AG09319 (cell line): ENCODE data around the gene CPNE2.
"Not testable (repeated sequence)": the region's sequence is repeated elsewhere in the genome, so short reads cannot be mapped to it uniquely, and the experiment has no call there.

Source experiments
- DNase-seq: peaks from one replicate; pipeline ENCODE4 v3.0.0-alpha.2; 2010; ENCODE audit warnings: low read depth; ENCODE audit errors: extremely low read depth
- TF ChIP-seq, protein P1 (sequence below): IDR thresholded peaks from 2 replicates; pipeline ENCODE4 v1.5.1; 2011; ENCODE audit warnings: low read depth, mild to moderate bottlenecking, inconsistent platforms, low read length, moderate library complexity

The CPNE2 gene

DNA sequence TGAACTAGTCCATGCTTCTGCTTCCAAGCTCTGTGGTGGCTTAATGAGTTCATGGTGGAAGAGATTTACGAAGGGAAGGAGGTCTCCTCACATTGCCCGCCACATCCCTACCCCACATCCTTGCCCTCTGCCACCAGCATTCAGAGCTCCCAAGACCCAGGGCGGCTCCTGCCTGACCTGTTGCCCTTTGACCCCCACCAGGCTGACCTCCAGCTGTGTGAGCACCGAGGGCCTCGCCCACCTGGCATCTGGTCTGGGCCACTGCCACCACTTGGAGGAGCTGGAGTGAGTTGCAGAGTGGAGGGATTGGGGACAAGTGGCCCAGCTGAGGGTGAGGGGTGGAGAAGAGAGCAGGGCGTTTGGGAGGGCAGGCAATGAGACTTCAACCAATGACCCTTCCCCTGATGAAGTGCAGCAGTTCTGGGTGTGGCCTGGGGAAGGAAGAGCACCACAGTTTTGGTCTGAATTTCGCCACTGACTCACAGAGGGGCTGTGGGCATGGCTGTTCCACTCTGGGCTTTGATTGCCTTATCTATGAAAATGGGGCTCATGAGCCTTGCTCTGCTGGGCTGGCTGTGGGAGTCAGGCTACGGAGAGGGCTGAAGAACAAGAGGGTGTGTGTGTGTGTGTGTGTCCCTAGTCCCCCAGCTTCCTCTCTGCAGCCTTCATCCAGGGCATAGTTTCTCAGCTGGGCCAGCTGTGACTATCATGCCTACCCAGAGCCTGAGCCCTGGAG, 22.6 kb upstream of the CPNE2 start:
- DNase-seq = no peak
- TF ChIP-seq, protein P1, sequence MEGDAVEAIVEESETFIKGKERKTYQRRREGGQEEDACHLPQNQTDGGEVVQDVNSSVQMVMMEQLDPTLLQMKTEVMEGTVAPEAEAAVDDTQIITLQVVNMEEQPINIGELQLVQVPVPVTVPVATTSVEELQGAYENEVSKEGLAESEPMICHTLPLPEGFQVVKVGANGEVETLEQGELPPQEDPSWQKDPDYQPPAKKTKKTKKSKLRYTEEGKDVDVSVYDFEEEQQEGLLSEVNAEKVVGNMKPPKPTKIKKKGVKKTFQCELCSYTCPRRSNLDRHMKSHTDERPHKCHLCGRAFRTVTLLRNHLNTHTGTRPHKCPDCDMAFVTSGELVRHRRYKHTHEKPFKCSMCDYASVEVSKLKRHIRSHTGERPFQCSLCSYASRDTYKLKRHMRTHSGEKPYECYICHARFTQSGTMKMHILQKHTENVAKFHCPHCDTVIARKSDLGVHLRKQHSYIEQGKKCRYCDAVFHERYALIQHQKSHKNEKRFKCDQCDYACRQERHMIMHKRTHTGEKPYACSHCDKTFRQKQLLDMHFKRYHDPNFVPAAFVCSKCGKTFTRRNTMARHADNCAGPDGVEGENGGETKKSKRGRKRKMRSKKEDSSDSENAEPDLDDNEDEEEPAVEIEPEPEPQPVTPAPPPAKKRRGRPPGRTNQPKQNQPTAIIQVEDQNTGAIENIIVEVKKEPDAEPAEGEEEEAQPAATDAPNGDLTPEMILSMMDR = no peak

DNA sequence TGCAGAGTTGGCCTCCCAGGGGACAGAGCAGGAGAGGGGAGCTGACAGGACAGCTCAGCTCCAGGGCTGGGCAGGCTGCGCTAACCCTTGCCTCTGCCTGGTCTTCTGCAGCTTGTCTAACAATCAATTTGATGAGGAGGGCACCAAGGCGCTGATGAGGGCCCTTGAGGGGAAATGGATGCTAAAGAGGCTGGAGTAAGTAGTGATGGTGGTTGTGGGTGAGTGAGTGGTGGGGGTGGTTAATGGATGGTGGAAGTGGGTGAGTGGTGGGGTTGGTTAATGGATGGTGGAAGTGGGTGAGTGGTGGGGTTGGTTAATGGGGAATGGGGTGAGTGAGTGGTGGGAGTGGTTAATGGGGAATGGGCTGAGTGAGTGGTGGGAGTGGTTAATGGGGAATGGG, 22.0 kb upstream of the CPNE2 start:
- DNase-seq = no peak
- TF ChIP-seq, protein P1 = no peak

DNA sequence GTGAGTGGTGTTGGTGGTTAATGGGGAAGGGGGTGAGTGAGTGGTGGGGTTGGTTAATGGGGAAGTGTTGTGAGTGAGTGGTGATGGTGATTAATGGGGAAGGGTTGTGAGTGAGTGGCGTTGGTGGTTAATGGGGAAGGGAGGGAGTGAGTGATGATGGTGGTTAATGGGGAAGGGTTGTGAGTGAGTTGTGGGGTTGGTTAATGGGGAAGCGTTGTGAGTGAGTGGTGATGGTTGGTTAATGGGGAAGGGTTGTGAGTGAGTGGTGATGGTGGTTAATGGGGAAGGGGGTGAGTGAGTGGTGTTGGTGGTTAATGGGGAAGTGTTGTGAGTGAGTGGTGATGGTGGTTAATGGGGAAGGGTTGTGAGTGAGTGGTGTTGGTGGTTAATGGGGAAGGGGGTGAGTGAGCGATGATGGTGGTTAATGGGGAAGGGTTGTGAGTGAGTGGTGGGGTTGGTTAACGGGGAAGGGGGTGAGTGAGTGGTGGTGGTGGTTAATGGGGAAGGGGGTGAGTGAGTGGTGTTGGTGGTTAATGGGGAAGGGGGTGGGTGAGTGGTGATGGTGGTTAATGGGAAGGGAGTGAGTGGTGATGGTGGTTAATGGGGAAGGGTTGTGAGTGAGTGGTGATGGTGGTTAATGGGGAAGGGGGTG, 21.2 kb upstream of the CPNE2 start:
- not testable (repeated sequence) for DNase-seq

DNA sequence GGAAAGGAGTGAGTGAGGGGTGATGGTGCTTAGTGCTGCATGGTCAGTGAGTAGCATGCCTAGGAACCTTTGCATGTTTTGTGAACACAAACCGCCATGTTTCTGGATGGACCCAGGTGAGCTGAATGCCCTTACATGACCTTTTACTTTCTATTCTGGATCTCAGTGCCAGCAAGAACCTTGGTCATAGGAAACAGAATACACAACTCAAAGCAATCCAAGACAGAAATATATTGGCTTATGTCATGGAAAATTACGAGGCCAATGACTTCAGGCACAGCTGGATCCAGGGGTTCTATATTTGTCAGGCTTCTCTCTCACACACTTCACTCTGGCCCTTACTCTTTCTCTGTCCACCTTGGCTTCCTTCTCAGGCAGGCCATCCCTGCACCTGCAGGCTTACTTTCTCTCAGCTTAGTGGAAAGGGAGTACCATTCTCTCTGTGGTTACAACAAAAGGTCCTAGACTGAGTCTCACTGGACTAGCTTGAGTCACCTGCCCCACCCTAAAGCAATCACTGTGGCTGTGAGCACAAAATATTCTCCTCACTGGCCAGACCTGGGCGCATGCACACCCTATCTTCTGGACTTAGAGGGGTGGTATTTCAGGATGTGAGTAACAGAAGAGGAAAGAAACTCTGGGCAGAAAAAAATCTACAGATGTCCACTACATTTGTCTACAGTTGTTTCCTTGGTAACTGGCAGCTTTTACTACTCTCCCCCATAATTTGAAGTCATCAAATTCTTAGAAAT, 20.4 kb upstream of the CPNE2 start:
- DNase-seq = no peak
- TF ChIP-seq, protein P1 = no peak

DNA sequence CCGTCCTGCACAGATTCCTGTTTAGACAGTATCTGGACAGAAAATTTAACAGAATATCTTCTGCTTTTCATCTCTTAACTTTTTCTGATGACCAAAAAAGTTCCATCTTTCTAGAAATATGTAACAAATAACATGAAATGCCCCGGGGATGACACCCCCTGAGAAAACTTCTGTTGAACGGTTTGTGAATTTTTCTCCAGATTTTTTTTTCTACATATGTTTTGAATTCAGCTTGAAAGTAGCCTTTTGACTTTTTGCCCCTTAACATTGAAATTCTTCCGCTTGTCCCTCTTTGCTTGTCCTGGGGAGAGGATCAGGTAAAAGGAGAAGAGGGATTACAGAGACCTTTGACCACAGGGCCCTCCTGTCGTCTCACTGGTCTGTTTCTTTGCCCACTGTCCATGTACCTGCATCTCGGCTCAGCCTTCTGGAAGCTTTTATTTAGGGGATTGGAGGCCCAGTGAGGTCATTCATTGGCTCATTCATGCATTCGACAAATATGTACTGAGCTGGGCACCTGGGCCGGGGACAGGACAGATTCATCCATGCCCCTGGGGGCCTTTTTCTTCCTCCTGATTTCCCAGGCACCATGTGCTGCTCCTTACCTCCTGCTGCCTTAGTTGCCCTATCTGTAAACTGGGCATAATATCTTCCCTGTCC, 19.6 kb upstream of the CPNE2 start:
- no peak for DNase-seq
- TF ChIP-seq, protein P1 = no peak

DNA sequence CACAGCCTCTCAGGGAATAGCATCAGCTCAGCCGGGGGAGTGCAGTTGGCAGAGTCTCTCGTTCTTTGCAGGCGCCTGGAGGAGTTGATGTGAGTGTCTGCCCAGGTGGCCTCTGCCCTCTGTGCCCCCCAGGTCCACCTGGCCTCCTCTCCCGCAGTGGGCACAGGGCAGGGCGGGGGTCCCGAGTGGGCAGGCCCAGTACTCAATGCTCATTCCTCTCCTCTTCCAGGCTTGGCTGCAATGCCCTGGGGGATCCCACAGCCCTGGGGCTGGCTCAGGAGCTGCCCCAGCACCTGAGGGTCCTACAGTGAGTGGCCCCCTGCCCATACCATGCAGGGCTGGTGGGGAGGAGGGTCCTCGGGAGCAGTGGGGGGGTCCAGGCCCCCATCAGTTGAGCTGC, 14.7 kb upstream of the CPNE2 start:
- no peak for DNase-seq
- TF ChIP-seq, protein P1 = no peak

DNA sequence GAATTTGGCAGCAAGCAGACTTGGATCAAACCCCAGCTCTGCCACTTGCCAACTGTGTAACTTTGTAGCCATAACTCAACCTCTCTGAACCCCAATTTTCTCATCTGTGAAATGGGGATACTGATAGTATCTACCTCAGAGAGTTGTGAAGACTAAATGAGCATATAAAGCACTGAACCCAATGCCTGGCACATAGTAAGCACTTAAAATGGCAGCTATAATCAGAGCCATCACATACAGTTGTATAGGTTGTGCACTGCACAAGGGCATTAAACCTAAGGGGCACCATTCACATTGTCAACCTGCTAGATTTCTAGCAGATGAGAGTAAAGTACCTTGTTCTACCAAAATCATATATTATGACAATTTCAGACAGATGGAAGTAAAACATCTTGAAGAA, 10.6 kb upstream of the CPNE2 start:
- no peak for DNase-seq

More for the DNA sequence above, 10.6 kb upstream of the CPNE2 start:
- TF ChIP-seq, protein P1 = no peak
